OCI-LY3 (cell line): ENCODE results near the gene RFPL2.

Source experiments
- CTCF ChIP-seq: fragments of 200-600, 300-600 bp; sonication (generic); IDR thresholded peaks from 2 replicates; pipeline ENCODE4 v1.5.1; 2014; ENCODE audit warnings: antibody characterized with exemption, low read length, low read depth
- EZH2phosphoT487 ChIP-seq: fragments of 200-600 bp; shearing (Covaris generic); IDR thresholded peaks from 2 replicates; pipeline ENCODE4 v1.6.1; 2018; ENCODE audit warnings: antibody characterized with exemption, mixed run types, low read depth

GRCh38 chr22:32222991-32223390, 18.1 kb upstream of the RFPL2 start:
- TF ChIP-seq CTCF (no peak), EZH2phosphoT487 (no peak)
